C4-2B (cell line): Measurements from ENCODE around the gene FLYWCH1.

Experiments used
- H3K27ac ChIP-seq: fragments of 450-650 bp; 2 replicates; pipeline ENCODE4 v1.5.1; 2017
- ZFX ChIP-seq: fragments of 450-650 bp; IDR thresholded peaks from 2 replicates; pipeline ENCODE4 v1.6.1; 2017
- TF ChIP-seq, protein P1 (sequence below): fragments of 450-650 bp; conservative IDR thresholded peaks from 2 replicates; pipeline ENCODE4 v1.5.1; 2017; ENCODE audit warnings: mild to moderate bottlenecking

Gene FLYWCH1

GRCh38 chr16:2955779-2956578 is 44.2 kb downstream of the FLYWCH1 start:
- TF ChIP-seq, protein P1, sequence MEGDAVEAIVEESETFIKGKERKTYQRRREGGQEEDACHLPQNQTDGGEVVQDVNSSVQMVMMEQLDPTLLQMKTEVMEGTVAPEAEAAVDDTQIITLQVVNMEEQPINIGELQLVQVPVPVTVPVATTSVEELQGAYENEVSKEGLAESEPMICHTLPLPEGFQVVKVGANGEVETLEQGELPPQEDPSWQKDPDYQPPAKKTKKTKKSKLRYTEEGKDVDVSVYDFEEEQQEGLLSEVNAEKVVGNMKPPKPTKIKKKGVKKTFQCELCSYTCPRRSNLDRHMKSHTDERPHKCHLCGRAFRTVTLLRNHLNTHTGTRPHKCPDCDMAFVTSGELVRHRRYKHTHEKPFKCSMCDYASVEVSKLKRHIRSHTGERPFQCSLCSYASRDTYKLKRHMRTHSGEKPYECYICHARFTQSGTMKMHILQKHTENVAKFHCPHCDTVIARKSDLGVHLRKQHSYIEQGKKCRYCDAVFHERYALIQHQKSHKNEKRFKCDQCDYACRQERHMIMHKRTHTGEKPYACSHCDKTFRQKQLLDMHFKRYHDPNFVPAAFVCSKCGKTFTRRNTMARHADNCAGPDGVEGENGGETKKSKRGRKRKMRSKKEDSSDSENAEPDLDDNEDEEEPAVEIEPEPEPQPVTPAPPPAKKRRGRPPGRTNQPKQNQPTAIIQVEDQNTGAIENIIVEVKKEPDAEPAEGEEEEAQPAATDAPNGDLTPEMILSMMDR: no peak
- no peak for TF ChIP-seq ZFX
- H3K27ac ChIP-seq: no peak overlapping the region

DNA sequence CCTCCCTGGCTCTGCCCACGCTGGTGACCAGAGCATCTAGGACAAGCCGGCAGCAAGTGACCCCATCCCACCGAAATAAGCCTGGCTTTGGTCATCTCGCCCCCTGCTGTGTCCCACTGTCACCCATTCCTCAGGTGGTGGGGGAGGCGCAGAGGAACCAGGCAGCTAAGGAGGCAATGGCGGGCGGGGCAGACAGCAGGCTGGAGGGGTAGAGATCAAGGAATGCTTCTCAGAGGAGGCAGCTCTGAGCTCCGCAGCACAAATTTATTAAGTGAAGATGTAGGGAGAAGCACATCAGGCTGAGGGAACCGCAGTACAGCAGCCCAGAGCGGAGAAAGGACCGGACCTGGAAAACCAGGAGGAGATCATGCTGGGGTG is 44.8 kb downstream of the FLYWCH1 start:
- no peak for TF ChIP-seq ZFX
- TF ChIP-seq, protein P1: no peak
- no peak overlapping the region for H3K27ac ChIP-seq

DNA sequence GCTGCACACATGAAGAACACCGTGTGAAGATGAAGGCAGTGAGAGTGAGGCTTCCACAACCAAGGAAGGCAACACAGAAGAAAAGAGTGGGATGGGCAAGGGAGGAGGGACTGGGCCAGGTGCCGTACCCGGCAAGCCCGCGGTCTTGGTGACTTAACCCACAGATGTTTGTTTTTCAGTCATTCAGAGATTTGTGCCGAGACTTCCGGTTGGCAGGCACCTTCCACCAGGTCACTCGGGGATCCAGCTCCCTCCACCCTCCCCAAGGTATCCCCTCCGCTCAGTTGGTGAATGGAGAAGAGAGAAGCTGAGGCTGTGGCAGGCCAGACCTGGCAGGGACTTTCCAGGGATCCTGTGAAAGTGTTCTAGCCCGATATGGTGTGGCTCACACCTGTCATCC is 47.5 kb downstream of the FLYWCH1 start:
- H3K27ac ChIP-seq: no peak overlapping the region

GRCh38 chr16:2960183-2961010 is 48.7 kb downstream of the FLYWCH1 start:
- no peak overlapping the region for H3K27ac ChIP-seq
- TF ChIP-seq, protein P1: no peak; the same call in 1 of the 2 replicates
- no peak for TF ChIP-seq ZFX

More for the DNA sequence above, 47.5 kb downstream of the FLYWCH1 start:
- TF ChIP-seq ZFX: no peak

GRCh38 chr16:2962334-2963073 is 50.8 kb downstream of the FLYWCH1 start:
- TF ChIP-seq ZFX: no peak
- TF ChIP-seq, protein P1: no peak
- peak overlapping the region; percentile 92; the same call in 1 of the 2 replicates for H3K27ac ChIP-seq

DNA sequence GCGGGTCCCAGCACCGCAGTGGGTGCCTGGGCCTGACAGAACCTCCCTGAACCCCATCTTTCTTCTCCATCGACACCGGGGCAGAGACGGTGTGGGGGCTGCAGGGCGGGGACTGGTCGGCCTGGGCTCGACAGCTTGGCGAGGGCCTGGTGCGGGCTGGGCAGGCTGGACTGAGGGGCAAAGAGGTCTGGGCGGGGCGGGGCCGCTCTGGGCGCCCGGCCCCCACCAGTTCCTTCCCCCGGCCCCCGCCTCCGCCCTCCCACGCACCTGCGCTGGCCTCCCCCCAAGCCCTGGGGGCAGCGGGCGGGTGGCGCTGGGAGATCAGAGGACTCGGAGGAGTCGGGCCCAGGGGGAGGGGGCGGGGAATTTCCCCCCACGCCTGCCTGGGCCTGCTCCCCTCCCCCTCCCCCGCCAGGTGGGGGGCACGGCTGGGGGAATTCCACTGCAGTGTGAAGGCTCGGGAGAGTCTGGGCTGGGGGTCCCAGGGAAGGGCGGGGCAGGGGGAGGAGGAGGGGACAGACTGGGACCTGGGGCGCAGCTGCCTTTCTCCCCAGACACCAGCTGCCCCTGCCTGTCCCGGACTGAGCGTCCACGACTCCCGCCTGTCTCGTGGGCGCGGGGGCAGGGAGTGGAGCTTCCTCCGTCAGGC is 51.5 kb downstream of the FLYWCH1 start:
- TF ChIP-seq, protein P1: no peak
- no peak for TF ChIP-seq ZFX
- peak overlapping the region; percentile 92 for H3K27ac ChIP-seq

DNA sequence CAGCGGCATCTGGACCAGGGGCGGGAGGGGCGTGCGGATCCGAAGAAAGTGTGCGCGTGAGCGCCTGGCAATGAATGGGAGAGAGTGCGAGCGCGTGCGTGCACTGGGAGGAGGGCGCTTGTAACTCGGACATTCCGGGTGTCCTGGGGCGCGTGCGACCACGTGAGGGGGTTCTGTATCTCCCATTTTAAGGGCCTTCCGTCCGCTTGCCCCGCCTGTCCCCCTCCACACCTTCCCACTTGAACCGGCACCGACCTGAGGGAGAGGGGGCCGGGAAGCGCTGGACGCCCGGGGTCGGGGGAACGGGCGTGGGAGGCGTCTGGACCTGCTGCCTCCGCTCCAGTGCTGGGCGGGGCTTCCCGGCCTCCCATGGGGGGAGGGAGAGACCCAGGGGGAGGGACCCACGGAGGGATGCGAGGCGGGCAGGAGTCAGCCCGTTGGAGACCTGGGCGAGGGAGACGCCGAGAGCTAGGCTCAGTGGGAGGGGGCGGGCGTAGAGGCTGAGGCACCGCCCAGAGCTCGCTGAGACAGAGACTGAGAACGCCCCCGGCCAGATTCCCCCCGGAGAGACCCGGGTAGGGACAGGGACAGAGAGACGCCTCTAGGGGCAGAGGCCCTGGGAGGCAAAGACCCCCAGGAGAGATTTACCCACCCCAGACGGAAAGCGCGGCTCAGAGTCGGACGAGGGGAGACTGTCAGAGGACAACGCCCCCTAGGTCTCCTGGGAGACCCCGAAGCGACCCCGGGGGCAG is 52.2 kb downstream of the FLYWCH1 start, which contains the start of gene KREMEN2:
TSS of gene KREMEN2 (plus strand) at position 553 of the 752 bp plus-strand sequence. CDS start 246 bp downstream, outside the sequence.
- H3K27ac ChIP-seq: peak within 1 kb of the TSS; percentile 92
- no peak for TF ChIP-seq ZFX
- TF ChIP-seq, protein P1: peak; percentile 25
